Suprapubic skin (tissue), 4 donors: ENCODE measurements around the gene TOGARAM2.

Experiments used
- EP300 ChIP-seq: sonication (generic); formaldehyde crosslinking; IDR thresholded peaks from one replicate; pipeline ENCODE4 v1.6.1; 2017; ENCODE audit warnings: antibody characterized with exemption
- POLR2A ChIP-seq, 2 donors: fragments of 450-650 bp; IDR thresholded peaks; one replicate each; pipeline ENCODE4 v1.6.1; 2017; ENCODE audit warnings: antibody characterized with exemption in 2 of 2, mild to moderate bottlenecking in 2 of 2, moderate library complexity in 2 of 2
- POLR2AphosphoS5 ChIP-seq, 3 donors: sonication (generic); formaldehyde crosslinking; IDR thresholded peaks; one replicate each; pipeline ENCODE4 v1.6.1; 2017; ENCODE audit warnings: antibody characterized with exemption in 3 of 3
- TF ChIP-seq, protein P1 (sequence below), 2 donors: fragments of 200-600 bp in 1 of 2; fragments of 450-650 bp in 1 of 2; sonication (generic) in 1 of 2; IDR thresholded peaks; one replicate each; pipeline ENCODE4 v1.5.1; 2016 to 2019; ENCODE audit warnings: antibody characterized with exemption in 2 of 2, mild to moderate bottlenecking in 1 of 2, moderate library complexity in 1 of 2

- TF ChIP-seq, protein P1, sequence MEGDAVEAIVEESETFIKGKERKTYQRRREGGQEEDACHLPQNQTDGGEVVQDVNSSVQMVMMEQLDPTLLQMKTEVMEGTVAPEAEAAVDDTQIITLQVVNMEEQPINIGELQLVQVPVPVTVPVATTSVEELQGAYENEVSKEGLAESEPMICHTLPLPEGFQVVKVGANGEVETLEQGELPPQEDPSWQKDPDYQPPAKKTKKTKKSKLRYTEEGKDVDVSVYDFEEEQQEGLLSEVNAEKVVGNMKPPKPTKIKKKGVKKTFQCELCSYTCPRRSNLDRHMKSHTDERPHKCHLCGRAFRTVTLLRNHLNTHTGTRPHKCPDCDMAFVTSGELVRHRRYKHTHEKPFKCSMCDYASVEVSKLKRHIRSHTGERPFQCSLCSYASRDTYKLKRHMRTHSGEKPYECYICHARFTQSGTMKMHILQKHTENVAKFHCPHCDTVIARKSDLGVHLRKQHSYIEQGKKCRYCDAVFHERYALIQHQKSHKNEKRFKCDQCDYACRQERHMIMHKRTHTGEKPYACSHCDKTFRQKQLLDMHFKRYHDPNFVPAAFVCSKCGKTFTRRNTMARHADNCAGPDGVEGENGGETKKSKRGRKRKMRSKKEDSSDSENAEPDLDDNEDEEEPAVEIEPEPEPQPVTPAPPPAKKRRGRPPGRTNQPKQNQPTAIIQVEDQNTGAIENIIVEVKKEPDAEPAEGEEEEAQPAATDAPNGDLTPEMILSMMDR (IDR thresholded peaks at IDR 0.05) = no peak
- no peak for TF ChIP-seq POLR2A (IDR thresholded peaks at IDR 0.05)
- no peak for TF ChIP-seq POLR2AphosphoS5 (IDR thresholded peaks at IDR 0.05)
- no peak for TF ChIP-seq EP300
Measured at GRCh38 chr2:29064746-29065067, 83.6 kb downstream of the TOGARAM2 start.
